Neural crest cell (in vitro differentiated cells): Measurements from ENCODE around the gene MYOD1. TPM values are rescaled to one million over a fixed set of nuclear protein-coding genes. Genes with fewer than 3 reads are reported as not detected.

ENCODE experiments used
- DNase-seq: peaks from one replicate; pipeline ENCODE4 v3.0.0; 2021; ENCODE audit warnings: low read depth, mixed read lengths, low spot score
- H3K27ac Mint-ChIP-seq: one replicate; pipeline ENCODE4 v1.8.0; 2021; ENCODE audit warnings: mild to moderate bottlenecking, mixed read lengths; ENCODE audit not compliant: unreplicated experiment
- H3K27me3 Mint-ChIP-seq: 2 replicates; pipeline ENCODE4 v1.8.0; 2021; ENCODE audit warnings: low read depth, mild to moderate bottlenecking, mixed read lengths
- H3K36me3 Mint-ChIP-seq: 2 replicates; pipeline ENCODE4 v1.8.0; 2021; ENCODE audit warnings: low read depth, mild to moderate bottlenecking, mixed read lengths
- H3K4me1 Mint-ChIP-seq: 2 replicates; pipeline ENCODE4 v1.8.0; 2021; ENCODE audit warnings: mixed read lengths
- H3K4me3 Mint-ChIP-seq: one replicate; pipeline ENCODE4 v1.8.0; 2021; ENCODE audit warnings: mild to moderate bottlenecking, mixed read lengths
- H3K9me3 Mint-ChIP-seq: 2 replicates; pipeline ENCODE4 v1.8.0; 2021; ENCODE audit warnings: mixed read lengths
- CTCF ChIP-seq: fragments of 200-600 bp; sonication (generic); conservative IDR thresholded peaks from 2 replicates; pipeline ENCODE4 v1.5.0; 2021; ENCODE audit warnings: antibody characterized with exemption, mild to moderate bottlenecking
- total RNA-seq: library from RNA; stranded (reverse); gene quantifications from 2 replicates; pipeline ENCODE4 v1.2.1, GENCODE V29; 2021

The MYOD1 gene
- total RNA-seq, 1 donor from 2014 or later: not detected

- TF ChIP-seq CTCF: no peak
- Mint-ChIP-seq H3K36me3 (peaks cover 2% of the 10 kb centered on the region), H3K4me1 (peaks cover 5% of the 10 kb centered on the region), H3K27me3 (peaks cover 53% of the 10 kb centered on the region), H3K27ac (no peak overlapping the region), H3K9me3 (no peaks in the 10 kb centered on the region), H3K4me3 (no peak overlapping the region)
- DNase-seq: no peak
These were observed 22.0 kb upstream of the MYOD1 start for GRCh38 chr11:17697175-17697949.

- Mint-ChIP-seq H3K9me3 (peaks cover 6% of the 10 kb centered on the region), H3K4me1 (no peaks in the 10 kb centered on the region), H3K4me3 (no peak overlapping the region), H3K27ac (no peak overlapping the region), H3K27me3 (peaks cover 40% of the 10 kb centered on the region), H3K36me3 (peaks cover 2% of the 10 kb centered on the region)
- no peak for TF ChIP-seq CTCF
- DNase-seq: no peak
These were observed 19.9 kb upstream of the MYOD1 start for GRCh38 chr11:17699147-17700114.

DNA sequence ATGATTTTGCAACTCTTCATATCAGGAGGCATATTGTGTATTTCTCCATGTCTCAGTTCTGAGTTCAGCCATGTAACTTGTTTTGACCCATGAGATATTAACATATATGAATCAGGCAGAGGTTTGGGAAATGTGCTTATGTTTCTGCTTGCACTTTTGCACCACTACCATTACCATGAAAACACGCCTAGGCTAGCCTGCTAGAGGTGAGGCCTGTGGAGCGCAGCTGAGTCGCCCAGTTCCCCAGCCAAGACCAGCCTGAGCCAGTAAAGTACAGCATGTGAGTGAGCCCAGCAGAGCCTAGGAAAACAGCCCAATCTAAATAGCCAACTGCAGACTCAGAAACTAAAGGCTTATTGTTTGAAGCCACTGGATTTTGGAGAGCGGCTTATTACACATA lies 18.4 kb upstream of the MYOD1 start:
- TF ChIP-seq CTCF: no peak
- Mint-ChIP-seq H3K4me3 (no peak overlapping the region), H3K27ac (no peak overlapping the region), H3K27me3 (peaks cover 39% of the 10 kb centered on the region), H3K36me3 (no peaks in the 10 kb centered on the region), H3K9me3 (peaks cover 6% of the 10 kb centered on the region), H3K4me1 (no peaks in the 10 kb centered on the region)
- DNase-seq: no peak

GRCh38 chr11:17702876-17703275 lies 16.5 kb upstream of the MYOD1 start:
- H3K27me3 Mint-ChIP-seq: peaks cover 27% of the 10 kb centered on the region
- DNase-seq: no peak
- no peak overlapping the region for H3K27ac Mint-ChIP-seq
- H3K4me3 Mint-ChIP-seq: no peak overlapping the region
- no peaks in the 10 kb centered on the region for H3K4me1 Mint-ChIP-seq
- no peak for TF ChIP-seq CTCF
- peaks cover 6% of the 10 kb centered on the region for H3K9me3 Mint-ChIP-seq
- no peaks in the 10 kb centered on the region for H3K36me3 Mint-ChIP-seq

- Mint-ChIP-seq H3K4me1 (no peaks in the 10 kb centered on the region), H3K36me3 (no peaks in the 10 kb centered on the region), H3K9me3 (peaks cover 6% of the 10 kb centered on the region), H3K27ac (no peak overlapping the region), H3K4me3 (no peak overlapping the region), H3K27me3 (peaks cover 21% of the 10 kb centered on the region)
- no peak for TF ChIP-seq CTCF
- no peak for DNase-seq
These were observed 15.4 kb upstream of the MYOD1 start for GRCh38 chr11:17703951-17704350.
